HCT116 (cell line): ENCODE measurements around the gene SLC4A7.

Experiments
- TCF7L2 ChIP-seq: IDR thresholded peaks from 2 replicates; pipeline ENCODE4 v1.7.0; 2011; ENCODE audit warnings: borderline replicate concordance, inconsistent platforms; ENCODE audit not compliant: insufficient read depth, insufficient read length; ENCODE audit errors: extremely low read depth
- ZNF274 ChIP-seq: fragments of 200-500 bp; sonication (Bioruptor generic); IDR thresholded peaks from 2 replicates; pipeline ENCODE4 v1.6.1; 2014; ENCODE audit warnings: mild to moderate bottlenecking, low read depth, low read length, inconsistent platforms

DNA sequence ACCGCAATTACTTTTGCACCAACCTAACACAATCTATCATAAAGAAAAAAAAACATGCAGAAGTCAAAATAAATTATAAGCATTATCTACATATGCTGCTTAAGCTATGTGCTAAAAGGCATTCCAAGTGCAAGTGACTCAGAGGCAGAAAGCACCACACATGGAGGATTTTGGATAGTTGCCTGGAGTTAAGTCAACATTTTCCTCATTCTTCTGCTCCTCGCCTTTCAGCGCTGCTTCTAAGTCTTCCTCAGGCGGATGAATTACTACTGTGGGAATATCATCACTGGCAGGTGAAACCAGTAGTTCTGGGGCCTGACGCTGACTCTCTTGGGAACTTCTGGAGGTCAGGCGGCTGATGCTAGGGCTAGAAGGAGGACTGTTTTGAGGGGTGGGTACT is 53.1 kb downstream of the SLC4A7 start:
- TF ChIP-seq ZNF274 (no peak), TCF7L2 (no peak)
